ENCODE data around the gene NFKBIA.

DNA sequence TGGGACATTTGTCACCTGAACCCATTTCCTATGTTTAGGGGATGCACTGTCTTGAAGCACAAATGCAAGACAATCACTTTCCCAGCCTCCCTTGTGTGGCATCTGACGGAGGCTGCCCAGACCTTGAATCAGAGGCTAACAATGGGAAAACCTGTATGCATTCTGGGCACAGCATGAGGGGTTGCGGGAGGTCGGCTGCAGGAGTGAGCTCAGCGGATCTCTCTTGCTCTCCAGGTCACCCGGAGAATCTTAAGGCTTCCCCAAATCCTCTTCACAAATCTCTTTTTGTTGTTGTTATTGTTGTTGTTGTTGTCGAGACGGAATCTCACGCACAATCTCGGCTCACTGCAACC lies 15.3 kb downstream of the NFKBIA start:
- TF ChIP-seq, protein P1, sequence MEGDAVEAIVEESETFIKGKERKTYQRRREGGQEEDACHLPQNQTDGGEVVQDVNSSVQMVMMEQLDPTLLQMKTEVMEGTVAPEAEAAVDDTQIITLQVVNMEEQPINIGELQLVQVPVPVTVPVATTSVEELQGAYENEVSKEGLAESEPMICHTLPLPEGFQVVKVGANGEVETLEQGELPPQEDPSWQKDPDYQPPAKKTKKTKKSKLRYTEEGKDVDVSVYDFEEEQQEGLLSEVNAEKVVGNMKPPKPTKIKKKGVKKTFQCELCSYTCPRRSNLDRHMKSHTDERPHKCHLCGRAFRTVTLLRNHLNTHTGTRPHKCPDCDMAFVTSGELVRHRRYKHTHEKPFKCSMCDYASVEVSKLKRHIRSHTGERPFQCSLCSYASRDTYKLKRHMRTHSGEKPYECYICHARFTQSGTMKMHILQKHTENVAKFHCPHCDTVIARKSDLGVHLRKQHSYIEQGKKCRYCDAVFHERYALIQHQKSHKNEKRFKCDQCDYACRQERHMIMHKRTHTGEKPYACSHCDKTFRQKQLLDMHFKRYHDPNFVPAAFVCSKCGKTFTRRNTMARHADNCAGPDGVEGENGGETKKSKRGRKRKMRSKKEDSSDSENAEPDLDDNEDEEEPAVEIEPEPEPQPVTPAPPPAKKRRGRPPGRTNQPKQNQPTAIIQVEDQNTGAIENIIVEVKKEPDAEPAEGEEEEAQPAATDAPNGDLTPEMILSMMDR (IDR thresholded peaks at IDR 0.05), result no peak
- TF ChIP-seq POLR2A (IDR thresholded peaks at IDR 0.05), result no peak
- TF ChIP-seq POLR2AphosphoS5 (IDR thresholded peaks at IDR 0.05), result no peak
